Tibial artery (tissue), 4 donors: ENCODE results near the gene BHLHE23.

Experiments used
- DNase-seq, 2 donors: peaks; one replicate each; pipeline ENCODE4 v3.0.0-alpha.2; 2019
- H3K27ac ChIP-seq, 2 donors: fragments of 200-600 bp; sonication (generic) in 1 of 2; 1 replicate in 1 of 2; 2 replicates in 1 of 2; pipeline ENCODE4 v1.5.1; 2018 to 2019; ENCODE audit warnings: mild to moderate bottlenecking in 1 of 2
- H3K27me3 ChIP-seq, 2 donors: fragments of 200-600 bp; sonication (generic) in 1 of 2; one replicate each; pipeline versions ENCODE4 v1.5.1 to v1.6.0; 2016 to 2019
- H3K36me3 ChIP-seq, 3 donors: fragments of 200-600 bp; sonication (generic) in 2 of 3; one replicate each; pipeline ENCODE4 v1.5.1; 2016 to 2019; ENCODE audit warnings: mild to moderate bottlenecking in 2 of 3
- H3K4me1 ChIP-seq, 4 donors: fragments of 200-600 bp; sonication (generic) in 2 of 4; 1 replicate in 3 of 4; 2 replicates in 1 of 4; pipeline ENCODE4 v1.5.1; 2016 to 2019
- H3K4me3 ChIP-seq, 2 donors: fragments of 200-600 bp; sonication (generic) in 1 of 2; 1 replicate in 1 of 2; 2 replicates in 1 of 2; pipeline ENCODE4 v1.5.1; 2018 to 2019; ENCODE audit warnings: mild to moderate bottlenecking in 2 of 2
- H3K9me3 ChIP-seq, 3 donors: fragments of 200-600 bp; sonication (generic) in 1 of 3; one replicate each; pipeline ENCODE4 v1.5.1; 2016 to 2019
- CTCF ChIP-seq, 2 experiments: fragments of 200-600 bp in 1 of 2; fragments of 450-650 bp in 1 of 2; IDR thresholded peaks; one replicate each; pipeline ENCODE4 v1.5.1; 2017 to 2019; ENCODE audit warnings: antibody characterized with exemption in 2 of 2, mild to moderate bottlenecking in 1 of 2, moderate library complexity in 1 of 2
- intact Hi-C: fragments of 100-400 bp; cut with DNase I; formaldehyde crosslinking; loops from one replicate; pipeline ENCODE4 v1.15.0; 2023; ENCODE audit warnings: low total_unique reads

The BHLHE23 gene

GRCh38 chr20:63031251-63032014 is 24.7 kb upstream of the BHLHE23 start:
- no peak overlapping the region for H3K4me3 ChIP-seq
- peaks cover 0 to 9% (median 0%) of the 10 kb centered on the region in 4 donors for H3K4me1 ChIP-seq
- H3K27ac ChIP-seq: no peak overlapping the region
- peaks cover 0 to 92% of the 10 kb centered on the region in 2 donors for H3K27me3 ChIP-seq
- intact Hi-C loops: no loop called here
- DNase-seq: no peak
- H3K9me3 ChIP-seq: no peaks in the 10 kb centered on the region
- no peaks in the 10 kb centered on the region for H3K36me3 ChIP-seq
- TF ChIP-seq CTCF (IDR thresholded peaks at IDR 0.05): no peak

- H3K9me3 ChIP-seq: no peaks in the 10 kb centered on the region
- DNase-seq: no peak
- intact Hi-C loops: no loop called here
- TF ChIP-seq CTCF (IDR thresholded peaks at IDR 0.05): no peak
- H3K27me3 ChIP-seq: peaks cover 0 to 95% of the 10 kb centered on the region in 2 donors
- no peaks in the 10 kb centered on the region for H3K36me3 ChIP-seq
- peaks cover 0 to 16% (median 0%) of the 10 kb centered on the region in 4 donors for H3K4me1 ChIP-seq
- no peak overlapping the region for H3K27ac ChIP-seq
- no peak overlapping the region for H3K4me3 ChIP-seq
Measured at GRCh38 chr20:63029358-63030121, 22.8 kb upstream of the BHLHE23 start.

- H3K4me3 ChIP-seq: no peak overlapping the region
Measured at GRCh38 chr20:63028461-63028921, 21.7 kb upstream of the BHLHE23 start.

GRCh38 chr20:63027922-63028389 is 21.2 kb upstream of the BHLHE23 start:
- no peak for DNase-seq
- H3K36me3 ChIP-seq: no peaks in the 10 kb centered on the region
- H3K4me3 ChIP-seq: no peak overlapping the region
- H3K9me3 ChIP-seq: no peaks in the 10 kb centered on the region
- H3K4me1 ChIP-seq: peaks cover 0 to 9% (median 0%) of the 10 kb centered on the region in 4 donors
- intact Hi-C loops: no loop called here
- peaks cover 0 to 96% of the 10 kb centered on the region in 2 donors for H3K27me3 ChIP-seq
- H3K27ac ChIP-seq: no peak overlapping the region
- no peak for TF ChIP-seq CTCF (IDR thresholded peaks at IDR 0.05)

More at GRCh38 chr20:63028461-63028921, 21.7 kb upstream of the BHLHE23 start:
- TF ChIP-seq CTCF (IDR thresholded peaks at IDR 0.05): no peak
- intact Hi-C loops: no loop called here
- Histone ChIP-seq H3K4me1 (peaks cover 0 to 14% (median 0%) of the 10 kb centered on the region in 4 donors), H3K27ac (no peak overlapping the region), H3K36me3 (no peaks in the 10 kb centered on the region), H3K27me3 (peaks cover 0 to 95% of the 10 kb centered on the region in 2 donors), H3K9me3 (no peaks in the 10 kb centered on the region)
- no peak for DNase-seq

- Histone ChIP-seq H3K4me3 (no peak overlapping the region), H3K27me3 (peaks cover 0 to 96% of the 10 kb centered on the region in 2 donors), H3K36me3 (no peaks in the 10 kb centered on the region), H3K4me1 (peaks cover 0 to 6% (median 0%) of the 10 kb centered on the region in 4 donors), H3K9me3 (no peaks in the 10 kb centered on the region), H3K27ac (no peak overlapping the region)
- TF ChIP-seq CTCF (IDR thresholded peaks at IDR 0.05): no peak
- no peak for DNase-seq
- intact Hi-C loops: no loop called here
Measured at GRCh38 chr20:63027221-63027921, 20.6 kb upstream of the BHLHE23 start.
